Liver (tissue), 9 donors: ENCODE measurements around the gene WNT16. TPM values are rescaled to one million over a fixed set of nuclear protein-coding genes. Genes with fewer than 3 reads are reported as not detected.

Experiments used
- DNase-seq: peaks from one replicate; pipeline ENCODE4 v3.0.0-alpha.2; 2017; ENCODE audit warnings: low spot score
- H3K27ac ChIP-seq, 2 donors: one replicate each; pipeline ENCODE4 v1.7.0; 2013; ENCODE audit warnings: inconsistent platforms in 2 of 2, low read length in 2 of 2, control low read depth in 1 of 2, low read depth in 1 of 2, mild to moderate bottlenecking in 1 of 2
- H3K27me3 ChIP-seq, 4 donors: one replicate each; pipeline versions ENCODE4 v1.6.1 to v1.7.0; 2013; ENCODE audit warnings: low read length in 3 of 4, inconsistent platforms in 1 of 4, mild to moderate bottlenecking in 1 of 4, moderate library complexity in 1 of 4; ENCODE audit not compliant: control insufficient read depth in 4 of 4, insufficient read depth in 4 of 4
- H3K36me3 ChIP-seq, 4 donors: one replicate each; pipeline versions ENCODE4 v1.6.1 to v1.7.0; 2013; ENCODE audit warnings: low read length in 3 of 4, mild to moderate bottlenecking in 3 of 4, low read depth in 1 of 4, moderate library complexity in 1 of 4; ENCODE audit not compliant: control insufficient read depth in 4 of 4, insufficient read depth in 3 of 4
- H3K4me1 ChIP-seq, 4 donors: one replicate each; pipeline versions ENCODE4 v1.6.1 to v1.7.0; 2013; ENCODE audit warnings: low read length in 3 of 4, mild to moderate bottlenecking in 3 of 4, moderate library complexity in 1 of 4; ENCODE audit not compliant: control insufficient read depth in 4 of 4, insufficient read depth in 4 of 4
- H3K4me3 ChIP-seq, 3 donors: one replicate each; pipeline versions ENCODE4 v1.6.1 to v1.7.0; 2013; ENCODE audit warnings: low read length in 3 of 3, control low read depth in 1 of 3, low read depth in 1 of 3, mild to moderate bottlenecking in 1 of 3
- H3K9ac ChIP-seq, 2 donors: one replicate each; pipeline ENCODE4 v1.7.0; 2013; ENCODE audit warnings: low read length in 2 of 2, mild to moderate bottlenecking in 2 of 2, moderate library complexity in 2 of 2, control low read depth in 1 of 2, low read depth in 1 of 2
- H3K9me3 ChIP-seq, 4 donors: one replicate each; pipeline versions ENCODE4 v1.6.1 to v1.7.0; 2013; ENCODE audit warnings: low read length in 3 of 4; ENCODE audit not compliant: control insufficient read depth in 4 of 4
- EGR1 ChIP-seq, 2 donors: IDR thresholded peaks; 2 replicates each; pipeline ENCODE4 v1.6.1; 2016 to 2018; ENCODE audit warnings: antibody characterized with exemption in 2 of 2, low read depth in 2 of 2
- FOXA1 ChIP-seq: IDR thresholded peaks from 2 replicates; pipeline ENCODE4 v1.6.1; 2016; ENCODE audit warnings: antibody characterized with exemption
- FOXA2 ChIP-seq: IDR thresholded peaks from 2 replicates; pipeline ENCODE4 v1.6.1; 2016; ENCODE audit warnings: antibody characterized with exemption
- GABPA ChIP-seq, 2 donors: IDR thresholded peaks in 1 of 2; conservative IDR thresholded peaks in 1 of 2; 2 replicates each; pipeline ENCODE4 v1.6.1; 2016; ENCODE audit warnings: antibody characterized with exemption in 2 of 2, mild to moderate bottlenecking in 1 of 2, moderate library complexity in 1 of 2
- HNF4A ChIP-seq, 2 donors: conservative IDR thresholded peaks; 2 replicates each; pipeline ENCODE4 v1.6.1; 2016; ENCODE audit warnings: antibody characterized with exemption in 2 of 2, mild to moderate bottlenecking in 2 of 2
- NR2F2 ChIP-seq: IDR thresholded peaks from 2 replicates; pipeline ENCODE4 v1.6.1; 2016; ENCODE audit warnings: antibody characterized with exemption
- RAD21 ChIP-seq, 2 donors: IDR thresholded peaks; 2 replicates each; pipeline ENCODE4 v1.6.1; 2016; ENCODE audit warnings: antibody characterized with exemption in 2 of 2, mild to moderate bottlenecking in 2 of 2
- RXRA ChIP-seq, 2 donors: IDR thresholded peaks; 2 replicates each; pipeline ENCODE4 v1.6.1; 2017 to 2018; ENCODE audit warnings: antibody characterized with exemption in 2 of 2, mild to moderate bottlenecking in 1 of 2
- SP1 ChIP-seq: IDR thresholded peaks from 2 replicates; pipeline ENCODE4 v1.6.1; 2018; ENCODE audit warnings: antibody characterized with exemption, mild to moderate bottlenecking
- YY1 ChIP-seq: IDR thresholded peaks from 2 replicates; pipeline ENCODE4 v1.6.1; 2016; ENCODE audit warnings: antibody characterized with exemption, mild to moderate bottlenecking
- WGBS: extraction: QIAGEN DNeasy Blood & Tissue Kit; methylation state at CpG from one replicate; pipeline ENCODE4 v1.1.7; 2013; 5-methylcytosine and 5-hydroxymethylcytosine counted together
- polyA plus RNA-seq, 2 donors: library from polyadenylated mRNA; stranded (reverse) in 1 of 2; unstranded in 1 of 2; fragments of 200-250 nt in 1 of 2; fragments of >200 nt in 1 of 2; fragmentation: Nextera tagmentation in 1 of 2; extraction: Ambion mirVana in 1 of 2; gene quantifications; one replicate each; pipeline versions ENCODE4 v1.2.1 to v1.2.3, GENCODE V29; 2013 to 2015
- total RNA-seq, 2 donors: library from RNA; depleted of rRNA; stranded (reverse); fragments of >200 nt; gene quantifications; one replicate each; pipeline ENCODE4 v1.2.3, GENCODE V29; 2014
- TF ChIP-seq, protein P1 (sequence below): IDR thresholded peaks from 2 replicates; pipeline ENCODE4 v1.6.1; 2016; ENCODE audit warnings: antibody characterized with exemption, mild to moderate bottlenecking
- TF ChIP-seq, protein P2 (sequence below): IDR thresholded peaks from 2 replicates; pipeline ENCODE4 v1.6.1; 2016; ENCODE audit warnings: antibody characterized with exemption
- TF ChIP-seq, protein P3 (sequence below): IDR thresholded peaks from 2 replicates; pipeline ENCODE4 v1.6.1; 2016; ENCODE audit warnings: antibody characterized with exemption
- TF ChIP-seq, protein P4 (sequence below): fragments of 150-350 bp; IDR thresholded peaks from 2 replicates; pipeline ENCODE4 v1.5.1; 2017; ENCODE audit warnings: improper control_type of control experiment, low read depth, low read length; ENCODE audit not compliant: missing input control
- TF ChIP-seq, protein P5 (sequence below): IDR thresholded peaks from 2 replicates; pipeline ENCODE4 v1.6.1; 2016; ENCODE audit warnings: antibody characterized with exemption
- donor health status: healthy.
- donor health status: healthy.
- donor health status: healthy.
- donor health status: healthy.
- donor health status: healthy.

The WNT16 gene
- total and polyA plus RNA-seq, 4 donors: not detected

DNA sequence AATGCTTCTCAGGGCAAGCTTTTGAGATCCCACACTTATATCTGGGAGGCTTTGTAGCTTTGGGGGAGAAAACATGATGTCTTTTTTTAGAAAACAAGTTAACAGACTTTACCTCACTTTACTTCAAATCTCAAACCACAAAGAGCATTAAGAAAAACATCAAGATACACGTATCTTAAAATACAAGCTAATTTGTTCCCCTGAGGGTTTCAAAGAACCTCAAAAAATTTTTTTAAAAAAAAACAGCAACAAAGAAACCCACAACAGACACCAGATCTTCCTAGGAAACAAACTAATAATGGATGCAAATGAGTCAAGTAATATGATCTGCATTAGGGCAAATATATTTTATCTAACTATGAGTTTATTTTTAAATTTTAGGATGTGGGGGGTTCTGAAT lies 42.6 kb downstream of the WNT16 start:
- H3K4me3 ChIP-seq: no peak overlapping the region
- TF ChIP-seq, protein P1, sequence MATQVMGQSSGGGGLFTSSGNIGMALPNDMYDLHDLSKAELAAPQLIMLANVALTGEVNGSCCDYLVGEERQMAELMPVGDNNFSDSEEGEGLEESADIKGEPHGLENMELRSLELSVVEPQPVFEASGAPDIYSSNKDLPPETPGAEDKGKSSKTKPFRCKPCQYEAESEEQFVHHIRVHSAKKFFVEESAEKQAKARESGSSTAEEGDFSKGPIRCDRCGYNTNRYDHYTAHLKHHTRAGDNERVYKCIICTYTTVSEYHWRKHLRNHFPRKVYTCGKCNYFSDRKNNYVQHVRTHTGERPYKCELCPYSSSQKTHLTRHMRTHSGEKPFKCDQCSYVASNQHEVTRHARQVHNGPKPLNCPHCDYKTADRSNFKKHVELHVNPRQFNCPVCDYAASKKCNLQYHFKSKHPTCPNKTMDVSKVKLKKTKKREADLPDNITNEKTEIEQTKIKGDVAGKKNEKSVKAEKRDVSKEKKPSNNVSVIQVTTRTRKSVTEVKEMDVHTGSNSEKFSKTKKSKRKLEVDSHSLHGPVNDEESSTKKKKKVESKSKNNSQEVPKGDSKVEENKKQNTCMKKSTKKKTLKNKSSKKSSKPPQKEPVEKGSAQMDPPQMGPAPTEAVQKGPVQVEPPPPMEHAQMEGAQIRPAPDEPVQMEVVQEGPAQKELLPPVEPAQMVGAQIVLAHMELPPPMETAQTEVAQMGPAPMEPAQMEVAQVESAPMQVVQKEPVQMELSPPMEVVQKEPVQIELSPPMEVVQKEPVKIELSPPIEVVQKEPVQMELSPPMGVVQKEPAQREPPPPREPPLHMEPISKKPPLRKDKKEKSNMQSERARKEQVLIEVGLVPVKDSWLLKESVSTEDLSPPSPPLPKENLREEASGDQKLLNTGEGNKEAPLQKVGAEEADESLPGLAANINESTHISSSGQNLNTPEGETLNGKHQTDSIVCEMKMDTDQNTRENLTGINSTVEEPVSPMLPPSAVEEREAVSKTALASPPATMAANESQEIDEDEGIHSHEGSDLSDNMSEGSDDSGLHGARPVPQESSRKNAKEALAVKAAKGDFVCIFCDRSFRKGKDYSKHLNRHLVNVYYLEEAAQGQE: no peak
- TF ChIP-seq, protein P2, sequence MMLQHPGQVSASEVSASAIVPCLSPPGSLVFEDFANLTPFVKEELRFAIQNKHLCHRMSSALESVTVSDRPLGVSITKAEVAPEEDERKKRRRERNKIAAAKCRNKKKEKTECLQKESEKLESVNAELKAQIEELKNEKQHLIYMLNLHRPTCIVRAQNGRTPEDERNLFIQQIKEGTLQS: no peak
- no peak for TF ChIP-seq RXRA (IDR thresholded peaks at IDR 0.05)
- no peak for TF ChIP-seq YY1
- no peak for TF ChIP-seq FOXA1
- TF ChIP-seq GABPA (IDR thresholded peaks at IDR 0.05 in 1 of 2, conservative IDR thresholded peaks at IDR 0.05 in 1 of 2): no peak
- no peak for TF ChIP-seq RAD21 (IDR thresholded peaks at IDR 0.05)
- TF ChIP-seq HNF4A (conservative IDR thresholded peaks at IDR 0.05): no peak
- TF ChIP-seq EGR1 (IDR thresholded peaks at IDR 0.05; ENCODE audit: low read depth in 2 of 2): no peak
- TF ChIP-seq, protein P3, sequence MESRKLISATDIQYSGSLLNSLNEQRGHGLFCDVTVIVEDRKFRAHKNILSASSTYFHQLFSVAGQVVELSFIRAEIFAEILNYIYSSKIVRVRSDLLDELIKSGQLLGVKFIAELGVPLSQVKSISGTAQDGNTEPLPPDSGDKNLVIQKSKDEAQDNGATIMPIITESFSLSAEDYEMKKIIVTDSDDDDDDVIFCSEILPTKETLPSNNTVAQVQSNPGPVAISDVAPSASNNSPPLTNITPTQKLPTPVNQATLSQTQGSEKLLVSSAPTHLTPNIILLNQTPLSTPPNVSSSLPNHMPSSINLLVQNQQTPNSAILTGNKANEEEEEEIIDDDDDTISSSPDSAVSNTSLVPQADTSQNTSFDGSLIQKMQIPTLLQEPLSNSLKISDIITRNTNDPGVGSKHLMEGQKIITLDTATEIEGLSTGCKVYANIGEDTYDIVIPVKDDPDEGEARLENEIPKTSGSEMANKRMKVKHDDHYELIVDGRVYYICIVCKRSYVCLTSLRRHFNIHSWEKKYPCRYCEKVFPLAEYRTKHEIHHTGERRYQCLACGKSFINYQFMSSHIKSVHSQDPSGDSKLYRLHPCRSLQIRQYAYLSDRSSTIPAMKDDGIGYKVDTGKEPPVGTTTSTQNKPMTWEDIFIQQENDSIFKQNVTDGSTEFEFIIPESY: no peak
- TF ChIP-seq, protein P4, sequence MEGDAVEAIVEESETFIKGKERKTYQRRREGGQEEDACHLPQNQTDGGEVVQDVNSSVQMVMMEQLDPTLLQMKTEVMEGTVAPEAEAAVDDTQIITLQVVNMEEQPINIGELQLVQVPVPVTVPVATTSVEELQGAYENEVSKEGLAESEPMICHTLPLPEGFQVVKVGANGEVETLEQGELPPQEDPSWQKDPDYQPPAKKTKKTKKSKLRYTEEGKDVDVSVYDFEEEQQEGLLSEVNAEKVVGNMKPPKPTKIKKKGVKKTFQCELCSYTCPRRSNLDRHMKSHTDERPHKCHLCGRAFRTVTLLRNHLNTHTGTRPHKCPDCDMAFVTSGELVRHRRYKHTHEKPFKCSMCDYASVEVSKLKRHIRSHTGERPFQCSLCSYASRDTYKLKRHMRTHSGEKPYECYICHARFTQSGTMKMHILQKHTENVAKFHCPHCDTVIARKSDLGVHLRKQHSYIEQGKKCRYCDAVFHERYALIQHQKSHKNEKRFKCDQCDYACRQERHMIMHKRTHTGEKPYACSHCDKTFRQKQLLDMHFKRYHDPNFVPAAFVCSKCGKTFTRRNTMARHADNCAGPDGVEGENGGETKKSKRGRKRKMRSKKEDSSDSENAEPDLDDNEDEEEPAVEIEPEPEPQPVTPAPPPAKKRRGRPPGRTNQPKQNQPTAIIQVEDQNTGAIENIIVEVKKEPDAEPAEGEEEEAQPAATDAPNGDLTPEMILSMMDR: no peak
- TF ChIP-seq NR2F2: no peak
- no peak for TF ChIP-seq SP1
- 90% methylated on average over 1 of the region's 1 CpG for WGBS
- H3K27me3 ChIP-seq: no peaks in the 10 kb centered on the region
- peaks cover 0 to 2% (median 0%) of the 10 kb centered on the region in 4 donors for H3K36me3 ChIP-seq
- H3K9ac ChIP-seq: no peak overlapping the region
- H3K9me3 ChIP-seq: no peaks in the 10 kb centered on the region
- H3K4me1 ChIP-seq: no peaks in the 10 kb centered on the region
- no peak for DNase-seq
- no peak overlapping the region for H3K27ac ChIP-seq

DNA sequence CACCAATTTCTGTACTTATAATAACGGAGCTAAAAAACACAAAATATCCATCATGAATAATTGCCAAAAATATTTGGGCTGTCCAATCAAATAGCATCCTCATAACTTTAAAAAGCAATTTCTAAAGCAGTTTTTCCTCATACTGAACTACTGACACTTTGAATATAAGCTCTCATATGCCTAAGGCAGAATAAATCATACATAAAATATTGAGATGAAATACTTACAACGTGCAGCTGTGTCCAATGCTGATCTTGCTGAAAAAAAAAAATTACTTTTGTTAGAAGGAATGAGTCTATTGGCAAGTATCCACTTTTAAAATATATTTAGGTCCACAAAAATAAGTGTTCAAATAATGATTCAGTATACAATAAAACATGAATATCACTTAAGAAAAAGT lies 43.1 kb downstream of the WNT16 start:
- DNase-seq: no peak
- Histone ChIP-seq H3K9me3 (no peaks in the 10 kb centered on the region), H3K4me3 (no peak overlapping the region), H3K27me3 (no peaks in the 10 kb centered on the region), H3K9ac (no peak overlapping the region), H3K4me1 (no peaks in the 10 kb centered on the region), H3K36me3 (peaks cover 0 to 5% (median 3%) of the 10 kb centered on the region in 4 donors), H3K27ac (no peak overlapping the region)
- 89% methylated on average over 2 of the region's 2 CpGs for WGBS
- TF ChIP-seq, protein P1: no peak
- TF ChIP-seq RAD21 (IDR thresholded peaks at IDR 0.05) (no peak), HNF4A (conservative IDR thresholded peaks at IDR 0.05) (no peak), YY1 (no peak), FOXA2 (no peak), GABPA (IDR thresholded peaks at IDR 0.05 in 1 of 2, conservative IDR thresholded peaks at IDR 0.05 in 1 of 2) (no peak), RXRA (IDR thresholded peaks at IDR 0.05) (no peak), EGR1 (IDR thresholded peaks at IDR 0.05; ENCODE audit: low read depth in 2 of 2) (no peak)
- TF ChIP-seq, protein P2: no peak
- TF ChIP-seq, protein P5, sequence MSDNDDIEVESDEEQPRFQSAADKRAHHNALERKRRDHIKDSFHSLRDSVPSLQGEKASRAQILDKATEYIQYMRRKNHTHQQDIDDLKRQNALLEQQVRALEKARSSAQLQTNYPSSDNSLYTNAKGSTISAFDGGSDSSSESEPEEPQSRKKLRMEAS: no peak
- TF ChIP-seq, protein P4: no peak
